Nephron progenitor cell (in vitro differentiated cells): Measurements from ENCODE around the gene NAT14.

Experiments used
- DNase-seq: peaks from one replicate; pipeline ENCODE4 v3.0.0; 2021
- H3K27ac Mint-ChIP-seq: 2 replicates; pipeline ENCODE4 v1.8.0; 2021; ENCODE audit warnings: mild to moderate bottlenecking, moderate library complexity, mixed read lengths
- H3K27me3 Mint-ChIP-seq: 2 replicates; pipeline ENCODE4 v1.8.0; 2021; ENCODE audit warnings: mild to moderate bottlenecking, low read depth, mixed read lengths; ENCODE audit not compliant: poor library complexity
- H3K36me3 Mint-ChIP-seq: 2 replicates; pipeline ENCODE4 v1.8.0; 2021; ENCODE audit warnings: low read depth, mixed read lengths
- H3K4me1 Mint-ChIP-seq: 2 replicates; pipeline ENCODE4 v1.8.0; 2021; ENCODE audit warnings: mixed read lengths
- H3K4me3 Mint-ChIP-seq: 2 replicates; pipeline ENCODE4 v1.8.0; 2021; ENCODE audit warnings: mild to moderate bottlenecking, moderate library complexity, mixed read lengths
- H3K9me3 Mint-ChIP-seq: 2 replicates; pipeline ENCODE4 v1.8.0; 2021; ENCODE audit warnings: mild to moderate bottlenecking, moderate library complexity, mixed read lengths
- CTCF ChIP-seq: fragments of 200-600 bp; sonication (generic); IDR thresholded peaks from 2 replicates; pipeline ENCODE4 v1.5.0; 2021; ENCODE audit warnings: antibody characterized with exemption

The NAT14 gene

GRCh38 chr19:55486971-55487923, 2.3 kb downstream of the NAT14 start:
- peak; percentile 68 for DNase-seq
- peaks cover 7% of the 10 kb centered on the region for H3K27me3 Mint-ChIP-seq
- H3K27ac Mint-ChIP-seq, result peak overlapping the region; percentile 98
- H3K36me3 Mint-ChIP-seq, result no peaks in the 10 kb centered on the region
- H3K9me3 Mint-ChIP-seq, result no peaks in the 10 kb centered on the region
- H3K4me3 Mint-ChIP-seq, result peak overlapping the region; percentile 70
- H3K4me1 Mint-ChIP-seq, result peaks cover 37% of the 10 kb centered on the region
- TF ChIP-seq CTCF, result no peak

- H3K27me3 Mint-ChIP-seq, result peaks cover 7% of the 10 kb centered on the region
- TF ChIP-seq CTCF, result no peak
- H3K4me1 Mint-ChIP-seq, result peaks cover 42% of the 10 kb centered on the region
- no peak for DNase-seq
- H3K36me3 Mint-ChIP-seq, result no peaks in the 10 kb centered on the region
- peak within 1 kb of the TSS; percentile 98 for H3K27ac Mint-ChIP-seq
- no peaks in the 10 kb centered on the region for H3K9me3 Mint-ChIP-seq
- peak within 1 kb of the TSS; percentile 72 for H3K4me3 Mint-ChIP-seq
Observed at GRCh38 chr19:55487924-55488687, 3.1 kb downstream of the NAT14 start, which contains the start of gene SSC5D. SSC5D (plus strand) TSS chr19:55488436; CDS start chr19:55488590, 154 bp downstream.

GRCh38 chr19:55488986-55489710, 4.2 kb downstream of the NAT14 start:
- TF ChIP-seq CTCF, result no peak
- DNase-seq, result no peak
- peaks cover 7% of the 10 kb centered on the region for H3K27me3 Mint-ChIP-seq
- H3K4me1 Mint-ChIP-seq, result peaks cover 46% of the 10 kb centered on the region
- H3K36me3 Mint-ChIP-seq, result no peaks in the 10 kb centered on the region
- H3K27ac Mint-ChIP-seq, result no peak overlapping the region
- no peak overlapping the region for H3K4me3 Mint-ChIP-seq
- H3K9me3 Mint-ChIP-seq, result no peaks in the 10 kb centered on the region

GRCh38 chr19:55489711-55490477, 4.9 kb downstream of the NAT14 start:
- Mint-ChIP-seq H3K36me3 (no peaks in the 10 kb centered on the region), H3K4me1 (peaks cover 53% of the 10 kb centered on the region), H3K9me3 (no peaks in the 10 kb centered on the region), H3K27ac (no peak overlapping the region), H3K4me3 (no peak overlapping the region), H3K27me3 (peaks cover 7% of the 10 kb centered on the region)
- TF ChIP-seq CTCF, result no peak
- DNase-seq, result no peak
